ENCODE data around the gene TPK1.

GRCh38 chr7:144549861-144550260 lies 286.0 kb downstream of the TPK1 start:
- TF ChIP-seq, protein P1, sequence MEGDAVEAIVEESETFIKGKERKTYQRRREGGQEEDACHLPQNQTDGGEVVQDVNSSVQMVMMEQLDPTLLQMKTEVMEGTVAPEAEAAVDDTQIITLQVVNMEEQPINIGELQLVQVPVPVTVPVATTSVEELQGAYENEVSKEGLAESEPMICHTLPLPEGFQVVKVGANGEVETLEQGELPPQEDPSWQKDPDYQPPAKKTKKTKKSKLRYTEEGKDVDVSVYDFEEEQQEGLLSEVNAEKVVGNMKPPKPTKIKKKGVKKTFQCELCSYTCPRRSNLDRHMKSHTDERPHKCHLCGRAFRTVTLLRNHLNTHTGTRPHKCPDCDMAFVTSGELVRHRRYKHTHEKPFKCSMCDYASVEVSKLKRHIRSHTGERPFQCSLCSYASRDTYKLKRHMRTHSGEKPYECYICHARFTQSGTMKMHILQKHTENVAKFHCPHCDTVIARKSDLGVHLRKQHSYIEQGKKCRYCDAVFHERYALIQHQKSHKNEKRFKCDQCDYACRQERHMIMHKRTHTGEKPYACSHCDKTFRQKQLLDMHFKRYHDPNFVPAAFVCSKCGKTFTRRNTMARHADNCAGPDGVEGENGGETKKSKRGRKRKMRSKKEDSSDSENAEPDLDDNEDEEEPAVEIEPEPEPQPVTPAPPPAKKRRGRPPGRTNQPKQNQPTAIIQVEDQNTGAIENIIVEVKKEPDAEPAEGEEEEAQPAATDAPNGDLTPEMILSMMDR (IDR thresholded peaks at IDR 0.05; ENCODE audit: low read depth, low read length), result no peak
- TF ChIP-seq POLR2A (IDR thresholded peaks at IDR 0.05; ENCODE audit: extremely low read depth, insufficient read length), result no peak

Data from NB4 (cell line).